Naive B cell (primary cell): ENCODE measurements around the gene FUCA2. TPM values are rescaled to one million over a fixed set of nuclear protein-coding genes. Genes with fewer than 3 reads are reported as not detected.
"Not testable (repeated sequence)": the region's sequence is repeated elsewhere in the genome, so short reads cannot be mapped to it uniquely, and the experiment has no call there.

ENCODE experiments used
- ATAC-seq, 2 donors: fragments of 150-1000 bp; cut with Tn5 transposase; 2 replicates each; pipeline ENCODE4 v1.10.0; 2021; ENCODE audit warnings: low read depth in 2 of 2, mild to moderate bottlenecking in 2 of 2, moderate library complexity in 2 of 2
- DNase-seq: peaks from one replicate; pipeline ENCODE4 v3.0.0; 2022
- H3K27ac Mint-ChIP-seq, 6 donors: one replicate each; pipeline ENCODE4 v1.8.0; 2020 to 2022; ENCODE audit warnings: mild to moderate bottlenecking in 6 of 6, mixed read lengths in 6 of 6, moderate library complexity in 5 of 6, inconsistent platforms in 2 of 6
- H3K27me3 Mint-ChIP-seq, 3 donors: one replicate each; pipeline ENCODE4 v1.8.0; 2021 to 2022; ENCODE audit warnings: mixed read lengths in 3 of 3, mild to moderate bottlenecking in 1 of 3
- H3K36me3 Mint-ChIP-seq, 2 donors: one replicate each; pipeline ENCODE4 v1.8.0; 2020 to 2022; ENCODE audit warnings: mixed read lengths in 2 of 2, inconsistent platforms in 1 of 2, mild to moderate bottlenecking in 1 of 2
- H3K4me1 Mint-ChIP-seq, 3 donors: one replicate each; pipeline ENCODE4 v1.8.0; 2020 to 2022; ENCODE audit warnings: mixed read lengths in 3 of 3, inconsistent platforms in 1 of 3, mild to moderate bottlenecking in 1 of 3, moderate library complexity in 1 of 3
- H3K4me3 Mint-ChIP-seq, 8 donors: one replicate each; pipeline ENCODE4 v1.8.0; 2020 to 2022; ENCODE audit warnings: mild to moderate bottlenecking in 8 of 8, mixed read lengths in 8 of 8, moderate library complexity in 8 of 8, inconsistent platforms in 2 of 8
- H3K9me3 Mint-ChIP-seq, 7 donors: one replicate each; pipeline ENCODE4 v1.8.0; 2020 to 2022; ENCODE audit warnings: mixed read lengths in 7 of 7, mild to moderate bottlenecking in 5 of 7, inconsistent platforms in 2 of 7, moderate library complexity in 1 of 7
- polyA plus RNA-seq, 6 donors: library from polyadenylated mRNA; unstranded; fragments of 300-500 nt; fragmentation: Illumina TruSeq; gene quantifications; one replicate each; pipeline ENCODE4 v1.2.3, GENCODE V29; 2021; ENCODE audit warnings: low read depth in 6 of 6

The FUCA2 gene
- polyA plus RNA-seq, 6 donors from 2014 or later = 9.0 to 17.5 (median 11.2) TPM

DNA sequence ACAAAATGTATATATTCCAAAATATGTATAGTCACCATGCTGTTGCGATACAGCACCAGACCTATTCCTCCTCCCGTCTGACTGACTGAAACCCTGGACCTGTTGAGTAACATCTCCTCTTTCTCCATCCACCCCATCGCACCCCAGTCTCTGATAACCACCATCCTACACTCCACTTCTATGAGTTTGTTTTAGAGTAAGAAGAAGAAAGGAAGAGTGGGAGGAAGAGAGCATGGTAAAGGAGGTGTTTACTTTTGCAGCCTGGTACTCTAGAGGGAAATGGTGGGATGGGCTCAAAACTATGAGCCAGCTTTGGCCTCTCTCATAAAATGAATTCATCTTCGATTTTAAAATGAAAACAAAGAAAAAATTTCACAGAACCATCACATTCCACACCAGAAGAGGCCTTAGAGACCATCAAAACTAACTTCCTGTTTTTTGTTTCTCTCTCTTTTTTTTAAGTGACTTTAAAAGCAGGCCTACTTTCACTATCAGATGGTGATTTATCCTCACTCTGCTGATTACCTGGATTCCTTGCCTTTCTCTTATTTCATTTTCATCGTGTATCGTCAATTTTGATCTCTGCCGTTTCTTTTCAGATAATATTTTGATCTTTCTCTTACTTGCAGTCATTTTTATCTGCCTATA, 16.8 kb upstream of the FUCA2 start:
- Mint-ChIP-seq H3K36me3 (peaks cover 0 to 7% of the 10 kb centered on the region in 2 donors), H3K4me3 (peak overlapping the region in 4 of 8 donors; percentile 4 to 61 (median 33)), H3K27me3 (no peaks in the 10 kb centered on the region), H3K9me3 (peaks cover 0 to 6% (median 2%) of the 10 kb centered on the region in 7 donors), H3K4me1 (peaks cover 9 to 11% (median 10%) of the 10 kb centered on the region in 3 donors), H3K27ac (peak overlapping the region; percentile 21 to 85 (median 80))
- ATAC-seq (peak; percentile 87 to 90), DNase-seq (peak; percentile 49)

DNA sequence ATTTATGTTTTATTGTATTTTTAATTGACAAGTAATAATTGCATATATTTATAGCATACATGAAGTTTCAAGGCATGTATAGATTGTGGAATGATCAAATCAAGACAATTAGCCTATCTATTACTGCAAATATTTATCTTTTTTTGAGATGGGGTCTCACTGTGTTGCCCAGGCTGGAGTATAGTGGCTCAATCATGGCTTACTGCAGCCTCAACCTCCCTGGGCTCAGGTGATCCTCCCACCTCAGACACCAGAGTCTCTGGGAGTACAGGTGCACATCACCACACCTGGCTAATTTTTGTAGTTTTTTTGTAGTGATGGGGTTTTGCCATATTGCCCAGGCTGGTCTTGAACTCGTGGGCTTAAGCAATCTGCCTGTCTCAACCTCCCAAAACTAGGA, 16.2 kb upstream of the FUCA2 start:
- no peak overlapping the region for H3K4me3 Mint-ChIP-seq
- ATAC-seq (no peak), DNase-seq (no peak)
- peaks cover 0 to 7% of the 10 kb centered on the region in 2 donors for H3K36me3 Mint-ChIP-seq
- peak overlapping the region in 4 of 6 donors; percentile 3 to 83 (median 50) for H3K27ac Mint-ChIP-seq
- peaks cover 9 to 11% (median 10%) of the 10 kb centered on the region in 3 donors for H3K4me1 Mint-ChIP-seq
- peaks cover 0 to 6% (median 2%) of the 10 kb centered on the region in 7 donors for H3K9me3 Mint-ChIP-seq
- no peaks in the 10 kb centered on the region for H3K27me3 Mint-ChIP-seq

DNA sequence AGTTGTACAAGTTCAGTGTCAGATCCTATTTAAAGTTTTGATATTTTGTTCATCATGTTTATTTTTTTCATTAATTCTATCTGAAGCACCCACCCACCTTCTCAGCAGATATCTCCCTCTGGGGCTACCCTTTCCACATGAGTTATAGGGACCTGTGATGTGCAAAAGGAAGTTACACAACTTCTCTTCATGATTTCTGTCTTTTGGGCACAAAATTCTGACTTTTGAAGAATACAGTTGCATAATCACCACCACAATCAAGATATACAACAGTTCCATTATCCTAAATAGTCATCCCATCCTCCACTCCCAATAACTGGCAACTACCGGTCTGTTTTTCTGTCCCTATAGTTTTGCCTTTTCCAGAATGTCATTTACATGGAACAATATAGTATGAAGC, 13.8 kb upstream of the FUCA2 start:
- Mint-ChIP-seq H3K27ac (no peak overlapping the region), H3K36me3 (peaks cover 0 to 7% of the 10 kb centered on the region in 2 donors), H3K4me3 (no peak overlapping the region), H3K9me3 (peaks cover 0 to 6% (median 2%) of the 10 kb centered on the region in 7 donors), H3K4me1 (peaks cover 9 to 11% (median 10%) of the 10 kb centered on the region in 3 donors), H3K27me3 (no peaks in the 10 kb centered on the region)
- DNase-seq (no peak), ATAC-seq (no peak)

DNA sequence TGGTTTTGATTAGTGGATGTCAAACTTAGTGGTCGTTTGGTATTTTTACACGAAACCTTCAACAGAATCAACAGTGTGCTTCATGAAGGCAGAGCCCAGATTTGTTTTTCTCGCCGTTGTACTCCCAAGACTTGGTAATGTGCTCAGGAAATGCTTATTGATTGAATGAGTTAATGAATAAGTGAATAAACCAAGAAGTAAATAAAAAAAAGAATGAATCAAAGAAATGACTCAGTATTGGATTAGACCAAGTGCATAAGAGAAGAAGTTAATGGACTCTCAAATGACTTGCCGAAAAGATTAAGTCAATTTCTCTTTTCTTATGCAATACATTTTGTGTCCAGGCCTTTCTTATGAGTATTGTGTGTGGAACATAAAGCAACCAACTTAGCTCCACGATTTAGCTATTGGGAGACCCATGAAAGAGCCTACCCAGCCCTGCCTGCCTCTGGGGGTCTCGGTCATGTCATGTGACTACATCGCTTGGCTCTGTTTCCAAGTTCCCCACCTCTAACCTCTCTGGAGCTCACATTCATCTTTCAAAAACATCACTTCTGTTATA, 10.6 kb upstream of the FUCA2 start:
- peaks cover 3 to 4% (median 3%) of the 10 kb centered on the region in 3 donors for H3K4me1 Mint-ChIP-seq
- ATAC-seq (no peak), DNase-seq (no peak)
- H3K4me3 Mint-ChIP-seq = no peak overlapping the region
- no peaks in the 10 kb centered on the region for H3K27me3 Mint-ChIP-seq
- H3K36me3 Mint-ChIP-seq = peaks cover 0 to 7% of the 10 kb centered on the region in 2 donors
- peaks cover 0 to 6% (median 2%) of the 10 kb centered on the region in 7 donors for H3K9me3 Mint-ChIP-seq
- no peak overlapping the region for H3K27ac Mint-ChIP-seq

DNA sequence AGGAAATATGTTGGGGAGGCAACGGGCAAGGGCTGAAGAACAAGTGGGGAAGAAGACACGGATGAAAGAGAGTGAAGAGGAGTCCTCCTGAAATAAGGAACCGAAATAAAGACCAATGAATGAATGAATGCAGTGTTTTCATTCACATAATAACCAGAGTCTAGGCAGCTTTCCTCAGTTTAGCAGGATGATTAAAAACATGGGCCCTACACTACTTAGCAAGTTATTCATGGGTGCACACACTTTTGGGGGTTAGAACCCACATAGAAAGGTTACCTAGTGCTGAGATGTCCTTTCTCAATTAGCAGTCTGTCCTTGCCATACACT, 5.9 kb upstream of the FUCA2 start:
- Mint-ChIP-seq H3K4me1 (peaks cover 11 to 21% (median 12%) of the 10 kb centered on the region in 3 donors), H3K36me3 (no peaks in the 10 kb centered on the region), H3K27me3 (no peaks in the 10 kb centered on the region), H3K9me3 (no peaks in the 10 kb centered on the region), H3K4me3 (peak overlapping the region in 1 of 8 donors; percentile 22), H3K27ac (peak overlapping the region in 1 of 6 donors; percentile 97)
- DNase-seq (no peak), ATAC-seq (no peak)

DNA sequence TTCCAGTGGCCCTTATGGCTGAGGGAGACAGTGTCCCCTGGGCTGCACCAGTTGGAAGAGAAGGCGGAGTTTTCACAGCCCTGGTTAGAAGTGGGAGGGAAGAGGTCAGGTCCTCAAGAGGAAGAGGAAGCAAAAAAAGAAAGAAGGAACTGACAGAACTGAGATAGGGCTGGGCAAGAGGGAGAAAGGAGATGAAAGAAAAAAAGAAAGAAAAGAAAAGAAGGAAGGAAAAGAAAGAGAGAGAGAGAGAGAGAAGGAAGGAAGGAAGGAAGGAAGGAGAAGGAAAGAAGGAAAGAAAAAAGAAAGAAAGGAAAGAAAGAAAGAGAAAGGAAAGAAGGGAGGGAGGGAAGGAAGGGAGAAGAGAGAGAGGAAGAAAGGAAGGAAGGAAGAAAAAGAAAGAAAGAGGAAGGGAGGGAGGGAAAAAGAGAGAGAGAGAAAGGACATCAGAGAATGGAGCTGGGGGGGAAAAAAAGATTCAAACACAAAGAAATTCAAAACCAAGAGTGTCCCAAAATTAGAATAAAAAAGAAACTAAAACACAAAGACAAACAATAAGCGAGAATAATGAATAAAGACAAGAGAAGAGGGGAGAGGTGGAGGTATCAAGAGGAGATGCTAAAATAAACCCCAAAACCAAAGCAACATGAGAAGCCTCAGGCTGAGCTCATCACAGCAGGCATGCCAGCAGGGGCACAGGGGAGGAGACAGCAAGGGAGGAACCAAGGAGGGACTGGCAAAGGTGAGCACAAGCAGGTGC, 5.3 kb upstream of the FUCA2 start:
- Mint-ChIP-seq H3K27ac (peak overlapping the region in 3 of 6 donors; percentile 3 to 97 (median 87)), H3K27me3 (no peaks in the 10 kb centered on the region), H3K4me3 (peak overlapping the region in 1 of 8 donors; percentile 68), H3K36me3 (no peaks in the 10 kb centered on the region), H3K4me1 (peaks cover 12 to 23% (median 13%) of the 10 kb centered on the region in 3 donors), H3K9me3 (no peaks in the 10 kb centered on the region)
- ATAC-seq (no peak), DNase-seq (no peak)

DNA sequence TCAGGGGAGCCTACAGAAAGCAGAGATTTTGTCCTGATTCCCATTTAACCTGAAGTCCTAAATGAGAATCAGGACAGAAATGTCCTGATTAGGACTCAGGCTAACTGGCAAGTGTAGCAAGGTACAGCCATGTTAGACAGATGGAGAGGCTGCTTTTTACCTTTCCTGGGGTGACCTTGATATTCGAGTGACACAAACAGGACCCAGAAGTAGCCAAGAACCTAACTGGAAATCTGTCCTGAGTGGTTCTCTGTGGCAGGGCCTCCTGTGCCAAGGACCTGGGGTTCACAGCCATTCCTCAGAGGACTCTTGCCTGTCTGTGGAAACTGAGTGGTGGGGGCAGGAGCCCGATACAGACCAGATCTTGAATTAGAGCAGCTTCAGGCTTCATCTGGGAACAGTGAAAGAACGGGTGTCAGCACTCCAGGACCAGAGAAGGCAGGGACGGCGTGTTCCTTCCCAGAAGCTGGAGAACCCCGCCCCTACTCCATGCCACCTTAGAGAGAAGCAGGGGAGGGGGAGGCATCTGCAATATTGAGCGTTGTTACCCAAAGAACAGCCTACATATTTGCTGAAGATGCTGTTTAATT, 4.3 kb upstream of the FUCA2 start:
- Mint-ChIP-seq H3K9me3 (no peaks in the 10 kb centered on the region), H3K27me3 (no peaks in the 10 kb centered on the region), H3K4me3 (no peak overlapping the region), H3K4me1 (peaks cover 18 to 32% (median 22%) of the 10 kb centered on the region in 3 donors), H3K27ac (peak overlapping the region in 1 of 6 donors; percentile 74), H3K36me3 (no peaks in the 10 kb centered on the region)
- no peak for ATAC-seq
- DNase-seq = no peak

DNA sequence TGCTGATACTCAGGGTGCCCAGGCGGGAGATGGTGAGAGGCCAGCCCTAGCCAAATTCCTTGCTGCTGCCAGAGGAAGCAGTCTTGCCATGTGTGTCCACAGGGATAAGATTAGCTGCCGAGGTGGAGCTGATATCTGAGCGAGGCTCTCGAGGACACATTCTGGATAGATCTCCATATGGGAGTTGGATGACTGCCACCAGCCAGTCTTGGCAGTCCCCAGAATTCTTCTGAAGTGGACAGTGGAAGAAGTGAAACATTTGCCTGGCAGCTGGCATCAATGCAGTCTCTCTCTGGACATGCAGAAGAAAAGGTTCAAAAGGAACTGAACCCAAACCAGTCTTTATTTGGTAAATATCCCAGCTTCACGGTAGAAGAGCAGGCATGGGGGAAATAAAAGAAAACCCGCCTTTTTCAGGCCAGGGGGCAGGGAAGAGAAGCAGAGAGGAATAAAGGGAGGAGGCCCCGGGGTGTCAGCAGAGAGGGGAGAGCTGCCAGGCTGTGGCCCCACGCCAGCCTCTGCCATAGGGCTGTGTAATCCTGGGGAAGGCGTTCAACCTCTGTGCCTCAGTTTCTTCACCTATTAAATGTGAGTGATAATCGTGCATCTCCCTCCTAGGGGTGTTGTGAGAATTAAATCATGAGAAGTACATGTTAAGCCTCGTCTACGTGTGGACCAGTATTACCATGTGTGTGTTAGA, 3.7 kb upstream of the FUCA2 start:
- DNase-seq (no peak), ATAC-seq (no peak)
- no peaks in the 10 kb centered on the region for H3K27me3 Mint-ChIP-seq
- H3K4me1 Mint-ChIP-seq = peaks cover 20 to 38% (median 25%) of the 10 kb centered on the region in 3 donors
- no peaks in the 10 kb centered on the region for H3K9me3 Mint-ChIP-seq
- no peaks in the 10 kb centered on the region for H3K36me3 Mint-ChIP-seq
- peak overlapping the region in 1 of 8 donors; percentile 5 for H3K4me3 Mint-ChIP-seq
- H3K27ac Mint-ChIP-seq = peak overlapping the region in 1 of 6 donors; percentile 42

DNA sequence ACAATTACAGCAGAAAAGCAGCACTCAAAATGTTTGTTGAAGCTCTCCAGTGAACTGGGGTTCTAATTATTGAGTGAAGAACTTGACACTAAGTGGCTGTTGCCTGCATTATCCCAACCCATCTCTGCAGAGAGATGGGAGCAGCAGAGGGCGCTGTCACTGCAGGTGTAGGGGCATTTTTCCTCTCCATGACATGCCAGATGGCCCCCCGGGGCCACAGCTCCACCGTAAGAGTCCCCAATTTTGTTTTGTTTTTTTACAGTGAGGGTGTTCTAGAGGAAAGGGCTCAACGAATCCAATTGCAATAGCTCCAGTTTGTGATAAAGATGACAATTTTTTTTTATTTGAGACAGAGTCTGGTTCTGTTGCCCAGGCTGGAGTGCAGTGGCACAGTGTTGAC, 1.9 kb upstream of the FUCA2 start:
- Mint-ChIP-seq H3K36me3 (no peaks in the 10 kb centered on the region), H3K4me3 (peak overlapping the region in 6 of 8 donors; percentile 33 to 86 (median 78)), H3K9me3 (no peaks in the 10 kb centered on the region), H3K27ac (peak overlapping the region in 2 of 6 donors; percentile 9 to 23), H3K4me1 (peaks cover 20 to 39% (median 36%) of the 10 kb centered on the region in 3 donors), H3K27me3 (no peaks in the 10 kb centered on the region)
- ATAC-seq = peak; percentile 26 to 27
- DNase-seq = no peak

DNA sequence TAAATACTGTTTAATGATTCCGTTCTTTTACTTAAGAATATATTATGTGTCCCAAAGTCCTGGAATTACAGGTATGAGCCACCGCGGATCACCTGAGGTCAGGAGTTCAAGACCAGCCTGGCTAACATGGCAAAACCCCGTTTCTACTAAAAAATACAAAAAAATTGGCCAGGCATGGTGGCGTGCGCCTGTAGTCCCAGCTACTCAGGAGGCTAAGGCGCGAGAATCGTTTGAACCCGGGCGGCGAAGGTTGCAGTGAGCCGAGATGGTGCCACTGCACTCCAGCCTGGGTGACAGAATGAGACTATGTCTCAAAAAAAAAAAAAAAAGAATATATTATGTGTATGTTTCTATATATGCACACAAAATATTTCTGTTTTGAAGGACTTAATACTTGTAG, 1.2 kb downstream of the FUCA2 start:
- ATAC-seq, DNase-seq, H3K36me3 Mint-ChIP-seq, H3K27me3 Mint-ChIP-seq, H3K9me3 Mint-ChIP-seq: not testable (repeated sequence)
- H3K4me1 Mint-ChIP-seq = peaks cover 13 to 32% (median 31%) of the 10 kb centered on the region in 3 donors
- peak overlapping the region in 7 of 8 donors; percentile 89 to 98 (median 95) for H3K4me3 Mint-ChIP-seq
- peak overlapping the region in 2 of 6 donors; percentile 34 to 51 for H3K27ac Mint-ChIP-seq

DNA sequence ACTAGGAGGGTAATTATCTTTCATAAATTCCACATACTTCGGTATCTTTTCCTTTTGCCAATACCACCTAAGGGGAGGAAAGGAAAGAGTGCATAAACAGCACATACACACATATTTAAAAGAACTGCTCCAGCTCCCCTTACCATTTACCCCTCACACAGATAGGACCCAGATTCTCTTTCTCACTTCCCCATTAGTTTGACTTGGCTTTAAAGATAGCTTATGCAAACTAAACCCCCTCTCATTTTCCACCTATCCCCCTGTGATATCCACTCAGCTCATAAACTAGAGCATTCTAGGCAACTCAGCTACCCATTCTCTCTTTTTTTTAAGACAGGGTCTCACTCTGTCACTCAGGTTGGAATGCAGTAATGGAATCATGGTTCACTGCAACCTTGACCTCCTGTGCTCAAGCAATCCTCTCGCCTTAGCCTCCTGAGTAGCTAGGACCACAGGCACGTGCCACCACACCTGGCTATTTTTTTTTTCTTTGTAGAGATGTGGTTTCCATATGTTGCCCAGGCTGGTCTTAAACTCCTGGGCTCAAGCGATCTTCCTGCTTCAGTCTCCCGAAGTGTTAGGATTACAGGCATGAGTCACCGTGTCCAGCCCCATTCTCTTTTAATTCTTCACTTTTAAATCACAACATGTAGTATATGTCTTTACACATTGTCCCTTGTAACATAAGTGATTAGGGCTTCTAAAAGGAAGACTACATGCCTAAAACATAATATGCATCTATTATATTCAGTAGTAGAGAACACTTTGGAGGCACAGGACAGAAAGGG, 4.0 kb downstream of the FUCA2 start:
- Mint-ChIP-seq H3K27me3 (no peaks in the 10 kb centered on the region), H3K4me1 (peaks cover 13 to 31% (median 24%) of the 10 kb centered on the region in 3 donors), H3K9me3 (no peaks in the 10 kb centered on the region), H3K27ac (no peak overlapping the region), H3K36me3 (peaks cover 0 to 8% of the 10 kb centered on the region in 2 donors), H3K4me3 (no peak overlapping the region)
- DNase-seq (no peak), ATAC-seq (peak in 1 of 2 donors; percentile 32)

DNA sequence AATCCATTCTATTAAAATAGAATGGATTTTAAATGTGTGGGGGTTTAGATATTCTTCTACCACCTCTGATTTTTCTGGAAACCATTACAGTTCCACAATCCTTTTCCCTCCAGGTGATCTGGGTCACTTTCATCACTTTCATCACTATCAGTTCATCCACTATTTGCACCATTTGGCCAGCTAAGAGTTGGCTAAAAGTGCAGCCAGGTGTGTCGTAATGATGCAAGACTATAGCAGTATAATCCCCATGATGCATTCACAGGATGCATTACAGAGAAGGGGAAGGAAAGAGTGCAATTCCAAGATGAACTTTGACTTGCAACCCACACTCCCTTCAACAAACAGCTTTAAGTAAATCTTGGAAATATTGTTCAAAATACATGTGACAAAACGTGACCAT, 4.9 kb downstream of the FUCA2 start:
- H3K36me3 Mint-ChIP-seq = peaks cover 0 to 8% of the 10 kb centered on the region in 2 donors
- H3K27me3 Mint-ChIP-seq = no peaks in the 10 kb centered on the region
- no peak overlapping the region for H3K4me3 Mint-ChIP-seq
- H3K4me1 Mint-ChIP-seq = peaks cover 10 to 29% (median 19%) of the 10 kb centered on the region in 3 donors
- ATAC-seq (no peak), DNase-seq (no peak)
- H3K27ac Mint-ChIP-seq = no peak overlapping the region
- H3K9me3 Mint-ChIP-seq = no peaks in the 10 kb centered on the region
